AG09319 (cell line): ENCODE measurements around the gene SNF8.
"Not testable (repeated sequence)": the region's sequence is repeated elsewhere in the genome, so short reads cannot be mapped to it uniquely, and the experiment has no call there.

Experiments used
- DNase-seq: peaks from one replicate; pipeline ENCODE4 v3.0.0-alpha.2; 2010; ENCODE audit warnings: low read depth; ENCODE audit errors: extremely low read depth
- CTCF ChIP-seq: IDR thresholded peaks from 2 replicates; pipeline ENCODE4 v1.5.1; 2011; ENCODE audit warnings: low read depth, mild to moderate bottlenecking, inconsistent platforms, low read length, moderate library complexity

Gene SNF8

GRCh38 chr17:48954300-48954755 is 9.7 kb upstream of the SNF8 start:
- peak; percentile 20 for DNase-seq
- peak; percentile 61 for TF ChIP-seq CTCF

- DNase-seq = no peak
- no peak for TF ChIP-seq CTCF
These were observed 8.3 kb upstream of the SNF8 start for GRCh38 chr17:48952904-48953303.

GRCh38 chr17:48951572-48951971 is 6.9 kb upstream of the SNF8 start:
- no peak for TF ChIP-seq CTCF
- no peak for DNase-seq

GRCh38 chr17:48945261-48945651 is 614 bp upstream of the SNF8 start:
- DNase-seq = not testable (repeated sequence)

- no peak for TF ChIP-seq CTCF
- no peak for DNase-seq
These were observed 11.6 kb downstream of the SNF8 start for GRCh38 chr17:48933035-48933434.

- TF ChIP-seq CTCF = no peak
- DNase-seq = no peak
These were observed 14.2 kb downstream of the SNF8 start for GRCh38 chr17:48930435-48930873.

- no peak for TF ChIP-seq CTCF
- DNase-seq = no peak
These were observed 14.9 kb downstream of the SNF8 start for GRCh38 chr17:48929812-48930165.
